ENCODE results near the gene SNRPD2. TPM values are rescaled to one million over a fixed set of nuclear protein-coding genes. Genes with fewer than 3 reads are reported as not detected.

The SNRPD2 gene
- 904 and 1,025 TPM in 2 replicates for total RNA-seq (2014; rRNA removed; shearing (Covaris generic))

GRCh38 chr19:45691516-45692186 is at the start of gene SNRPD2:
TSS of gene SNRPD2 (minus strand) at chr19:45691953. CDS start at chr19:45691888, 65 bp downstream.

GRCh38 chr19:45733160-45733810 is 41.5 kb upstream of the SNRPD2 start, which contains the start of gene MEIOSIN:
TSS of gene MEIOSIN (plus strand) at chr19:45733439. CDS start at chr19:45735377, 1,938 bp downstream.

GRCh38 chr19:45730368-45731288 is 38.9 kb upstream of the SNRPD2 start, which contains the start of gene FBXO46:
TSS of gene FBXO46 (minus strand) at chr19:45730896. CDS start at chr19:45713495, 17,401 bp downstream.

GRCh38 chr19:45692187-45693105 is 693 bp upstream of the SNRPD2 start, which contains the start of gene QPCTL:
TSS of gene QPCTL (plus strand) at chr19:45692666. CDS start at chr19:45692704, 38 bp downstream.

GRCh38 chr19:45667620-45668341 is 24.0 kb downstream of the SNRPD2 start, which contains the start of gene GIPR:
TSS of gene GIPR (plus strand) at chr19:45668221. CDS start at chr19:45669521, 1,300 bp downstream.

GRCh38 chr19:45638930-45639729 is 52.6 kb downstream of the SNRPD2 start, which contains the start of gene EML2:
TSS of gene EML2 (minus strand) at chr19:45639397. CDS start at chr19:45639376, 21 bp downstream.

Small RNAs within 50 kb of the gene (small RNA-seq; reads per million reads assigned to genes)
- gene MIR642A, result not detected
- 0.59 reads per million, percentile 33 among the genes with 10 or more reads in this experiment for gene RN7SL836P

Other genes with a start within 250 kb of the SNRPD2 start
- 34.9 and 45.0 TPM in 2 replicates for gene FOSB, start 224.0 kb downstream of the SNRPD2 start, total RNA-seq (2014; rRNA removed; shearing (Covaris generic))
- gene RTN2, start 194.9 kb downstream of the SNRPD2 start, total RNA-seq (2014; rRNA removed; shearing (Covaris generic)), result 3.5 and 5.0 TPM in 2 replicates
- 2.2 and 2.8 TPM in 2 replicates for gene PPM1N, start 193.5 kb downstream of the SNRPD2 start, total RNA-seq (2014; rRNA removed; shearing (Covaris generic))
- 96.6 and 98.0 TPM in 2 replicates for gene VASP, start 184.5 kb downstream of the SNRPD2 start, total RNA-seq (2014; rRNA removed; shearing (Covaris generic))
- 7.5 and 9.9 TPM in 2 replicates for gene OPA3, start 107.2 kb downstream of the SNRPD2 start, total RNA-seq (2014; rRNA removed; shearing (Covaris generic))
- 0.04 and 0.13 TPM in 2 replicates for gene GPR4, start 89.7 kb downstream of the SNRPD2 start, total RNA-seq (2014; rRNA removed; shearing (Covaris generic))
- gene EML2, start 52.6 kb downstream of the SNRPD2 start, total RNA-seq (2014; rRNA removed; shearing (Covaris generic)), result 59.8 and 70.0 TPM in 2 replicates
- gene GIPR, start 23.7 kb downstream of the SNRPD2 start, total RNA-seq (2014; rRNA removed; shearing (Covaris generic)), result 0.03 and 1.2 TPM in 2 replicates
- gene QPCTL, start 713 bp upstream of the SNRPD2 start, total RNA-seq (2014; rRNA removed; shearing (Covaris generic)), result 15.0 and 18.7 TPM in 2 replicates
- gene FBXO46, start 38.9 kb upstream of the SNRPD2 start, total RNA-seq (2014; rRNA removed; shearing (Covaris generic)), result 23.2 and 31.5 TPM in 2 replicates
- gene MEIOSIN, start 41.5 kb upstream of the SNRPD2 start, total RNA-seq (2014; rRNA removed; shearing (Covaris generic)), result 0.40 TPM in 1 of 2 replicates, not detected in the other
- gene SIX5, start 77.3 kb upstream of the SNRPD2 start, total RNA-seq (2014; rRNA removed; shearing (Covaris generic)), result 22.1 and 24.4 TPM in 2 replicates
- gene DMPK, start 90.5 kb upstream of the SNRPD2 start, total RNA-seq (2014; rRNA removed; shearing (Covaris generic)), result 28.1 and 29.7 TPM in 2 replicates
- gene DMWD, start 100.9 kb upstream of the SNRPD2 start, total RNA-seq (2014; rRNA removed; shearing (Covaris generic)), result 73.8 and 79.2 TPM in 2 replicates
- 0.41 TPM in 1 of 2 replicates, not detected in the other for gene RSPH6A, start 123.4 kb upstream of the SNRPD2 start, total RNA-seq (2014; rRNA removed; shearing (Covaris generic))
- gene SYMPK, start 171.2 kb upstream of the SNRPD2 start, total RNA-seq (2014; rRNA removed; shearing (Covaris generic)), result 75.3 and 87.1 TPM in 2 replicates
- not detected in 2 replicates for gene FOXA3, start 172.4 kb upstream of the SNRPD2 start, total RNA-seq (2014; rRNA removed; shearing (Covaris generic))
- gene IRF2BP1, start 194.2 kb upstream of the SNRPD2 start, total RNA-seq (2014; rRNA removed; shearing (Covaris generic)), result 59.7 and 67.2 TPM in 2 replicates
- 3.3 and 3.5 TPM in 2 replicates for gene MYPOP, start 210.7 kb upstream of the SNRPD2 start, total RNA-seq (2014; rRNA removed; shearing (Covaris generic))
- not detected in 2 replicates for gene NANOS2, start 222.8 kb upstream of the SNRPD2 start, total RNA-seq (2014; rRNA removed; shearing (Covaris generic))

Data from A375 (cell line).